Dendritic cell treated with granulocyte-macrophage colony-stimulating factor and Interleukin-4, amounts not matched to agents 40 ng/mL and 50 ng/mL, for 4 days (primary cell): ENCODE results near the gene CACNB2.
"Not testable (repeated sequence)": the region's sequence is repeated elsewhere in the genome, so short reads cannot be mapped to it uniquely, and the experiment has no call there.

ENCODE experiments used
- H3K27ac Mint-ChIP-seq: one replicate; pipeline ENCODE4 v1.8.0; 2022; ENCODE audit warnings: mild to moderate bottlenecking, mixed read lengths
- H3K27me3 Mint-ChIP-seq: one replicate; pipeline ENCODE4 v1.8.0; 2022; ENCODE audit warnings: mild to moderate bottlenecking, mixed read lengths
- H3K36me3 Mint-ChIP-seq: one replicate; pipeline ENCODE4 v1.8.0; 2022; ENCODE audit warnings: low read depth, mixed read lengths
- H3K4me1 Mint-ChIP-seq: one replicate; pipeline ENCODE4 v1.8.0; 2022; ENCODE audit warnings: low read depth, mixed read lengths
- H3K4me3 Mint-ChIP-seq: one replicate; pipeline ENCODE4 v1.8.0; 2022; ENCODE audit warnings: mild to moderate bottlenecking, moderate library complexity, mixed read lengths
- H3K9me3 Mint-ChIP-seq: one replicate; pipeline ENCODE4 v1.8.0; 2022; ENCODE audit warnings: mixed read lengths
- intact Hi-C: fragments of 100-400 bp; cut with micrococcal nuclease; formaldehyde crosslinking; loops from one replicate; pipeline ENCODE4 v1.15.0; 2022

CACNB2 gene

DNA sequence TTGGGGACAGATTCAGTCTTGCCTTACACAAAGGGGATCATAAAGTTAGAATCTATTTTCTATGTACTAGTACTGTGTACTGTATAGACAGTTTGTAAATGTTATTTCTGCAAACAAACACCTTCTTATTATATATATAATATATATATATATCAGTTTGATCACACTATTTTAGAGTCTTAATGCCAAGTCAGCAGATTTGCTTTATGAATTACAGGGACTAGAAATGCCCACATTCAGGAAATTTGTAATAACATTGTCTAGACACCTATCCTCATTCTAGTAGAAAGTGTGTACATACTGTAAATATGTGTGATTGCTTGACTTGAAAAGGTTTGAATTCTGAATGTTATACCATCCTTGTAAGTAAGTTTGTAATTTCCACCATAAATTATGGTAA lies 400.0 kb downstream of the CACNB2 start:
- Mint-ChIP-seq H3K4me1 (no peaks in the 10 kb centered on the region), H3K27me3 (no peaks in the 10 kb centered on the region), H3K4me3 (no peak overlapping the region), H3K27ac (no peak overlapping the region), H3K36me3 (peaks cover 40% of the 10 kb centered on the region), H3K9me3 (no peaks in the 10 kb centered on the region)
- intact Hi-C loops, result no loop called here

DNA sequence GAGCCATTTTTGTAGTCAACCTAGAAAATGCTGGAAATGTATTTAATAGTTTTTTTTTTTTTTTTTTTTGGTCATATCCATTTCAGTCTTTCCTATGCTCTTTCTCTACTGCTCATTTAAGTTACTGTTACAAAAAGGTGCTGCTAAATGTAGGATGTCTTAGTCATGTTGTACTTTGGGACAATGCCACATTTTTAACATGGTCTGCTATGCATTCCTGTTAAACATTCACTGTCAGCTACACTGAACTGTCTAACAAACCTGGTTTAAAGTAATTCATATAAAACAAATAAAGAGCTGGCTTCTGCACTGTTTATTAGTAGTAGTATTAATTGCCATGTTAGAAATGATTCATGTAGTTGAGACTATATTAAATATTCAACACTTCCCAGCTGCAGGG lies 402.6 kb downstream of the CACNB2 start:
- Mint-ChIP-seq H3K27ac (no peak overlapping the region), H3K27me3 (no peaks in the 10 kb centered on the region), H3K36me3 (peaks cover 56% of the 10 kb centered on the region), H3K4me3 (no peak overlapping the region), H3K4me1 (no peaks in the 10 kb centered on the region), H3K9me3 (no peaks in the 10 kb centered on the region)
- intact Hi-C loops, result no loop called here

DNA sequence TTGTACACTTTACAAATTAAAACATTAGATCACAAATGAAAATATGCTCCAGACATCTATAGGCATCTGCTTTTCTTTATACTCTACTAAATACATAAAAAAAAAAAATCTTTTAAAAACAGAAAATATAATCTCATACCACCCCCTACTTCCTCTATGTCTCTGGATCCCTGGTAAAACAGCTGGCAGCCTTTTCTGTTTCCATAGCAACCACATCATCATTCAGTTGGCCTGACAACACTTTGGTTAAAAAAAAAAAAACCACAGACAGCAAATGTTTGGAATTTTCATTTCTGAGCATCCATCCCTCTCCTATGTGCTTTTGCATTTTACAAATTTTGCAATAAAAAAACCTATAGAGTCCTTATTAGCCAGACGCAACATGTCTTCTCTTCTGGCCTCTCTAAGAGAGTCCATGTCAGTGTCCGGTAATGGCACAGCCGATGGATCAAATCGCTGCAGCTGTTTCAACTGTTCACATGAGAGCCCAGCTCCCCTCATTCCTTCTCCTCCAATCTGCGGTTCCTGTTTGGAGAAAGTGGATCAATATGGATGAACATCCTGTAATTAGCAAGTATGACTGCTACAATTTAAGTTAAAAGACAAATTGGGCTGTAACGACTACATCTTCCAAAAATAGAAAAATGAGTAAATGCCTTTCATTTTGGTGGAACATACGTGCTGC lies 405.5 kb downstream of the CACNB2 start:
- no peak overlapping the region for H3K4me3 Mint-ChIP-seq
- no peak overlapping the region for H3K27ac Mint-ChIP-seq
- H3K9me3 Mint-ChIP-seq, result no peaks in the 10 kb centered on the region
- intact Hi-C loops, result no loop called here
- peaks cover 47% of the 10 kb centered on the region for H3K36me3 Mint-ChIP-seq
- no peaks in the 10 kb centered on the region for H3K4me1 Mint-ChIP-seq
- no peaks in the 10 kb centered on the region for H3K27me3 Mint-ChIP-seq

DNA sequence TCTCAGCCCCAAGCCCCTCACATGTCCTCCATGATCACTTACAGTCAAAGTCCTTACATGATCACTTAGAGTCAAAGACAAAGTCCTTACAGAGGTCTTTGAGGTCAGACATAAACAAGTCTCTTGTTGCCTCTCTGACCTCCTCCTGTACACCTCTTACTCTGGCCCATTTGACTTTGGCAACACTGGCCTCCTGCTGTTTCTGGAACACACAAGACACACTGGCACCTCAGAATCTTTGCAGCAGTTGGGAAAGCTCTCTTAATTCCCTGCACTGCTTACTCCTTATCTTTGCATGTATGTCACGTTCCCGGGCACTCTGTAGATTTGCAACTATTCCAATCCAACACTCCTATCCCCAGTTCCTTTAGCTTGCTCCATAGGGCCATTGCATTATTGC lies 408.9 kb downstream of the CACNB2 start:
- Mint-ChIP-seq H3K4me1 (no peaks in the 10 kb centered on the region), H3K4me3 (no peak overlapping the region), H3K9me3 (no peaks in the 10 kb centered on the region), H3K27me3 (no peaks in the 10 kb centered on the region), H3K27ac (no peak overlapping the region), H3K36me3 (peaks cover 31% of the 10 kb centered on the region)
- intact Hi-C loops, result no loop called here

DNA sequence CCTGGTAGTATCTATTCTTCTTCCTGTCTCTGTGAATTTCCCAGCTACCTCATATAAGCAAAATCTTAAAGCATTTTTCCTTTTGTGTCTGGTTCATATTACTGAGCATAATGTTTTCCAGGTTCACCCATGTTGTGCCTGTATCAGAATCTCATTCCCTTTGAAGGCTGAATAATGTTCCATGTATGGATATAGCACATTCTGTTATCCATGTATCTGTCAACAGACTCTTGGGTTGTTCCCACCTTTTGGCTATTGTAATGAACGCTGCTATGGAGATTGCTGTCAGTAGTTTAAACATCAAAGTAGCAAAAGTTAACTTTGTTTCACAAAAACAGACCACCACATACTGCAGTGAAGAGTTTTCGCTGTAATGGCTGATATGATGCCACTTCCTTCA lies 411.2 kb downstream of the CACNB2 start:
- H3K27ac Mint-ChIP-seq, result no peak overlapping the region
- H3K36me3 Mint-ChIP-seq, result peaks cover 12% of the 10 kb centered on the region
- H3K4me3 Mint-ChIP-seq, result no peak overlapping the region
- no peaks in the 10 kb centered on the region for H3K9me3 Mint-ChIP-seq
- H3K4me1 Mint-ChIP-seq, result no peaks in the 10 kb centered on the region
- intact Hi-C loops, result no loop called here
- no peaks in the 10 kb centered on the region for H3K27me3 Mint-ChIP-seq

DNA sequence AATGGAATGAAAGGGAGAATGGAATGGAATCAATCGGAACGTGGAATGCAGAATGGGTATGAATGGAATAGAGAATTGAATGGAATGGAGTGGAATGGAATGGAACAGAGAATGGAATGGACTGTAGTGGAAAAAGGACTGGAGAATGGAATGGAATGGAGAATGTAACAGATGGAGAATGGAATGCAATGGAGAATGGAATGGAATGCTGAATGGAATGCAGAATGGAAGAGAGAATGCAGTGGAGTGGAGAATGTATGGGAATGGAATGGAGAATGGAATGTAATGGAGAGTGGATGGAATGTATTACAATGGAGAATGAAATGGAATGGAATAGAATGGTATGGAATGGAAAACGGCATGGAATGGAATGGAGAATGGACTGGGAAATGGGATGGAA lies 414.3 kb downstream of the CACNB2 start:
- no peaks in the 10 kb centered on the region for H3K27me3 Mint-ChIP-seq
- H3K4me1 Mint-ChIP-seq, result no peaks in the 10 kb centered on the region
- no peak overlapping the region for H3K27ac Mint-ChIP-seq
- H3K36me3 Mint-ChIP-seq, result no peaks in the 10 kb centered on the region
- intact Hi-C loops, result no loop called here
- no peaks in the 10 kb centered on the region for H3K9me3 Mint-ChIP-seq
- no peak overlapping the region for H3K4me3 Mint-ChIP-seq

DNA sequence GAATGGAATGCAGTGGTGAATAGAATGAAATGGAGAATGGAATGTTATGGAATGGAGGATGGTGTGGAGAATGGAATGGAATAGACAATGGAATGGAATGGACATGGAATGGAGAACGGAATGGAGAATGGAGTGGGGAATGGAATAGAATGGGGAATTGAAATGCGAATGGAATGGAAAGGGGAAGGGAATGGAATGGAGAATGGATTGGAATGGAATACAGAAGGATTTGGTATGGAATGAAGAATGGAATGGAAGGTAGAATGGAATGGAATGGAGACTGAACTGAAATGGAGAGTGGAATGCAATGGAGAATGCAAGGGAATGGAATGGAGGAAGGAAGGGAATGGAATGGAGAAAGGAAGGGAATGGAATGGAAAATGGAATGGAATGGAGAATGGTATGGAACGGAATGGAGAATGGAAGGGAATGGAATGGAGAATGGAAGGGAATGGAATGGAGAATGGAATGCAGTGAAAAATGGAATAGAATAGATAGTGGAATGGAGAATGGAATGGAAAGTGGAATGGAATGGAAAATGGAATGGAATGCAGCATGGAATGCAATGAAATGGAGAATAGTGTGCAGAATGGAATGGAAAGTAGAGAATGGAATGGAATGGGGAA lies 416.4 kb downstream of the CACNB2 start:
- intact Hi-C loops, result no loop called here
- Mint-ChIP-seq H3K9me3 (no peaks in the 10 kb centered on the region), H3K27ac (no peak overlapping the region), H3K36me3 (no peaks in the 10 kb centered on the region), H3K27me3 (no peaks in the 10 kb centered on the region), H3K4me1 (no peaks in the 10 kb centered on the region), H3K4me3 (no peak overlapping the region)

DNA sequence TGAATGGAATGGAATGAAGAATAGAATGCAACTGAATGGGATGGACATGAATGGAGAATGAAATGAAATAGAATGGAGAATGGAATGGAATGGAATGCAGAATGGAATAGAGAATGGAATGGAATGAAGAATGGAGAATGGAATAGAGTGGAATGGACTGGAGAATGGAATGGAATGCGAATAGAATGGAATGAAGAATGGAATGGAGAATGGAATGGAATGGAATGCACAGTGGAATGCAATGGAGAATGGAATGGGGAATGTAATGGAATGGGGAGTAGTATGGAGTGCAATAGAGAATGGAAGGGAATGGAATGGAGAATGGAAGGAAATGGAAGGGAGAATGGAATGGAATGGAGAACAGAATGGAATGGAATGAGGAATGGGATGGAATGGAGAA lies 417.7 kb downstream of the CACNB2 start:
- intact Hi-C loops, result no loop called here

DNA sequence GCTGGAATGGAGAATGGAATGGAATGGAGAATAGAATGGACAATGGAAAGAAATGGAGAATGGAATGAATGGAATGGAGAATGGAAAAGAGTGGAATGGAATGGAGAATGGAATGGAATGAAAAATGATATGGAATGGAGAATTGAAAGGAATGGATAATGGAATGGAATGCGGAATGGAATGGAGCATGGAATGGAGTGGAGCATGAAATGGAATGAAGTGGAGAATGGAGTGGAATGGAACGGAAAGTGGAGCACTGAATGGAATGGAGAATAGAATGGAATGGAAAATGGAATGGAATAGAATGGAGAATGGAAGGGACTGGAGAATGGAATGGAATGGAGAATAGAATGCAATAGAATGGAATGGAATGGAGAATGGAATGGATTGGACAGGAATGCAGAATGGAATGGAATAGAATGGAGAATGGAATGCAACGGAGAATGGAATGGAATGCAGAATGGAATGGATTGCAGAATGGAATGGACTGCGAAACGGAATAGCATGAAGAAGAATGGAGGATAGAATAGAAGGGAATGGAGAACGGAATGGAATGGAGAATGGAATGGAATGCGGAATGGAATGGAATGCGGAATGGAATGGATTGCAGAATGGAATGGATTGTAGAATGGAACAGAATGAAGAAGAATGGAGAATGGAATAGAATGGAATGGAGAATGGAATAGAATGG lies 421.8 kb downstream of the CACNB2 start:
- Mint-ChIP-seq H3K27ac (no peak overlapping the region), H3K4me3 (no peak overlapping the region), H3K4me1 (no peaks in the 10 kb centered on the region), H3K9me3 (no peaks in the 10 kb centered on the region), H3K27me3 (no peaks in the 10 kb centered on the region), H3K36me3 (no peaks in the 10 kb centered on the region)
- intact Hi-C loops, result no loop called here

More for the DNA sequence above, 417.7 kb downstream of the CACNB2 start:
- H3K4me1 Mint-ChIP-seq, result no peaks in the 10 kb centered on the region
- no peaks in the 10 kb centered on the region for H3K9me3 Mint-ChIP-seq
- no peak overlapping the region for H3K27ac Mint-ChIP-seq
- H3K4me3 Mint-ChIP-seq, result no peak overlapping the region
- no peaks in the 10 kb centered on the region for H3K36me3 Mint-ChIP-seq
- no peaks in the 10 kb centered on the region for H3K27me3 Mint-ChIP-seq

DNA sequence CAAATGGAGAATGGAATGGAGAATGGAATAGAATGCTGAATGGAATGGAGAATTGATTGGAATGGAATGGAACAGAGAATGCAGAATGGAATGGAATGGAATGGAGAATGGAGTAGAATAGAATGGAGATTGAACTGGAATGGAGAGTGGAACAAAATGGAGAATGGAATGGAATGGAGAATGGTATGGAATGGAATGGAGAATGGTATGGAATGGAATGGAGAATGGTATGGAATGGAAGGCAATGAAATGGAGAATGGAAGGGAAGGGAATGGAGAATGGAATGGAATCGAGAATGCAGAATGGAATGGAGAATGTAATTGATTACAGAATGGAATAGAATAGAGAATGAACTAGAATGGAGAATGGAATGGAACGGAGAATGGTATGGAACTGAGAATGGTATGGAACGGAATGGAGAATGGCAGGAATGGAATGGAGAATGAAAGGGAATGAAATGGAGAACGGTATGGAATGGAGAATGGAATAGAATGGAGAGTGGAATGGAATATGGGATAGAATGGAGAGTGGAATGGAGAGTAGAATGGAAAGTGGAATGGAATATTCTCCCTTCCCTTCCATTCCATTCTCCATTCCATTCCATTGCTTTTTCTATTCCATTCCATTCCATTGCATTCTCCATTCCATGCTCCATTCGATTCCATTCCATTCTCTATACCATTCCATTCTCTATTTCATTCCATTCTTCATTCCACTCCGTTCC lies 422.9 kb downstream of the CACNB2 start:
- no peaks in the 10 kb centered on the region for H3K36me3 Mint-ChIP-seq
- no peaks in the 10 kb centered on the region for H3K9me3 Mint-ChIP-seq
- intact Hi-C loops, result no loop called here
- H3K4me3 Mint-ChIP-seq, result no peak overlapping the region
- H3K27ac Mint-ChIP-seq, result no peak overlapping the region
- H3K4me1 Mint-ChIP-seq, result no peaks in the 10 kb centered on the region
- no peaks in the 10 kb centered on the region for H3K27me3 Mint-ChIP-seq

DNA sequence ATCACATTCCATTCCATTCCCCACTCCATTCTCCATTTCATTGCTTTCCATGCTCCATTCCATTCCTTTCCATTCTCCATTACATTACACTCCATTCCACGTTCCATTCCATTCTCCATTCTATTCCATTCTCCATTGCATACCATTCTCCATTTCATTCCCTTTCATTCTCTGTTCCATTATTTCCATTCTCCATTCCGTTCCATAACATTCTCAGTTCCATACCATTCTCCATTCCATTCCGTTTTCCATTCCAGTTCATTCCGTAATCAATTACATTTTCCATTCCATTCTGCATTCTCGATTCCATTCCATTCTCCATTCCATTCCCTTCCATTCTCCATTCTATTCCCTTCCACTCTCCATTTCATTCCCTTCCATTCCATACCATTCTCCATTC lies 424.8 kb downstream of the CACNB2 start:
- no peaks in the 10 kb centered on the region for H3K4me1 Mint-ChIP-seq
- intact Hi-C loops, result no loop called here
- H3K27ac Mint-ChIP-seq, result no peak overlapping the region
- H3K9me3 Mint-ChIP-seq, result no peaks in the 10 kb centered on the region
- no peak overlapping the region for H3K4me3 Mint-ChIP-seq
- H3K36me3 Mint-ChIP-seq, result no peaks in the 10 kb centered on the region
- no peaks in the 10 kb centered on the region for H3K27me3 Mint-ChIP-seq

DNA sequence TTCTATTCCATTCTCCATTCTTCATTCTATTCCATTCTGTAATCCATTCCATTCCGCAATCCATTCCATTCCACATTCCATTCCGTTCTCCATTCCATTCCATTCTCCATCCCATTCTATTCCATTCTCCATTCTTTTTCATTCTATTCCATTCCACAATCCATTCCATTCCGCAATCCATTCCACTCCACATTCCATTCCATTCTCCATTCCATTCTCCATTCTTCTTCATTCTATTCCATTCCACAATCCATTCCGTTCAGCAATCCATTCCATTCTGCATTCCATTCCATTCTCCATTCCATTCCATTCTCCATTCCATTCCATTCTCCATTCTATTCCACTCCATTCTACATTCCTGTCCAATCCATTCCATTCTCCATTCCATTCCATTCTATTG lies 426.0 kb downstream of the CACNB2 start:
- Mint-ChIP-seq H3K4me3 (no peak overlapping the region), H3K9me3 (no peaks in the 10 kb centered on the region), H3K36me3 (no peaks in the 10 kb centered on the region), H3K27ac (no peak overlapping the region), H3K27me3 (no peaks in the 10 kb centered on the region), H3K4me1 (no peaks in the 10 kb centered on the region)
- intact Hi-C loops, result no loop called here

DNA sequence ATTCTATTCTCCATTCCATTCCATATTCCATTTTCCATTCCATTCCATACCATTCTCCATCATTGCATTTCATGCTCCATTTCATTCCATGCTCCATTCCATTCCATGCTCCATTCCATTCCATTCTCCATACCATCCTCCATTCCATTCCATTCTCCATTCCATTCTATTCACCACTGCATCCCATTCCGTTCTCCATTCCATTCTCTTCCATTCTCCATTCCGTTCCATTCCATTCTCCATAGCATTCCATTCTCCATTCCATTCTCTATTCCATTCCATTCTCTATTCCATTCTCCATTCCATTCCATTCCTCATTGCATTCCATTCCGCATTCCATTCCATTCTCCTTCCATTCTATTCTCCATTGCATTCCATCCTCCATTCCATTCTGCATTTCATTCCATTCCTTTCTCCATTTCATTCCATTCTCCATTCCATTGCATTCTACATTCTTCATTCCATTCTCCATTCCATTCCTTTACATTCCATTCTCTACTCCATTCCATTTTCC lies 427.2 kb downstream of the CACNB2 start:
- no peaks in the 10 kb centered on the region for H3K4me1 Mint-ChIP-seq
- no peak overlapping the region for H3K4me3 Mint-ChIP-seq
- H3K27ac Mint-ChIP-seq, result no peak overlapping the region
- intact Hi-C loops, result no loop called here
- H3K9me3 Mint-ChIP-seq, result no peaks in the 10 kb centered on the region
- no peaks in the 10 kb centered on the region for H3K36me3 Mint-ChIP-seq
- no peaks in the 10 kb centered on the region for H3K27me3 Mint-ChIP-seq

DNA sequence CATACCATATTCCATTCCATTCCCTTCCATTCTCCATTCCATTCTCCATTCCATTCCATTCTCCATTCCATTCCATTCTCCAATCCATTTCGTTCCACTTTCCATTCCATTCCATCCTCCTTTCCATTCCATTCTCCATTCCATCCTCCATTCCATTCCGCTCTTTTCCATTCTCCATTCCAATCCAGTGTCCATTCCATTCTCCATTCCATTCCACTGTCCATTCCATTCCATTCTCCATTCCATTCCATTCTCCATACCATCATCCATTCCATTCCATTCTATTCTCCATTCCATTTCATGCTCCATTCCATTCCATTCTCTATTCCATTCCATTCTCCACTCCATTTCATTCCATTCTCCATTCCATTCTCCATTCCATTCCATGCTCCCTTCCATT lies 430.2 kb downstream of the CACNB2 start:
- H3K36me3 Mint-ChIP-seq, H3K4me3 Mint-ChIP-seq, H3K27me3 Mint-ChIP-seq, H3K9me3 Mint-ChIP-seq, H3K27ac Mint-ChIP-seq, intact Hi-C loops, H3K4me1 Mint-ChIP-seq: not testable (repeated sequence)
